ENCODE data around the gene OR52B4. TPM values are rescaled to one million over a fixed set of nuclear protein-coding genes. Genes with fewer than 3 reads are reported as not detected.
"Not testable (repeated sequence)": the region's sequence is repeated elsewhere in the genome, so short reads cannot be mapped to it uniquely, and the experiment has no call there.

The OR52B4 gene
- total RNA-seq, 2 experiments from 2014 or later, result not detected

GRCh38 chr11:4370166-4370565 is 2.0 kb upstream of the OR52B4 start:
- ChIA-PET POLR2A (interaction anchor here (0.6 kb wide), 1 partner anchor 562 kb away, joined by 3 read pairs; the partner anchor contains the start of gene PGAP2), CTCF (ENCODE audit: unreplicated experiment) (no interaction called here)
- Histone ChIP-seq H3K4me2 (ENCODE audit: low read length) (no peak overlapping the region), H4K20me1 (ENCODE audit: insufficient read depth, low read length) (no peaks in the 10 kb centered on the region), H3K9me3 (ENCODE audit: low read length) (no peaks in the 10 kb centered on the region), H2AFZ (ENCODE audit: low read length) (no peak overlapping the region), H3K27ac (ENCODE audit: low read depth, low read length, poor library complexity, severe bottlenecking) (no peak overlapping the region), H3K79me2 (ENCODE audit: insufficient read depth, low read depth, low read length) (no peaks in the 10 kb centered on the region), H3K4me1 (ENCODE audit: insufficient read depth, low read length, poor library complexity, severe bottlenecking) (no peaks in the 10 kb centered on the region), H3K9me2 (ENCODE audit: insufficient read depth, low read length) (no peaks in the 10 kb centered on the region), H3K4me3 (ENCODE audit: low read depth, low read length, poor library complexity, severe bottlenecking) (no peak overlapping the region), H3K36me3 (ENCODE audit: insufficient read depth, low read length) (no peaks in the 10 kb centered on the region)
- BruUV-seq (replicated peaks), result no TSS peak
- TF ChIP-seq EZH2phosphoT487 (IDR thresholded peaks at IDR 0.05; ENCODE audit: borderline replicate concordance, low read depth, low read length) (no peak), CTCF (conservative IDR thresholded peaks at IDR 0.05; ENCODE audit: low read length) (no peak)
- intact Hi-C loops (cut with micrococcal nuclease; ENCODE audit: unreplicated experiment), result no loop called here
- no peak for DNase-seq (ENCODE audit: low spot score)

- H3K9me3 ChIP-seq (ENCODE audit: low read length); H3K4me3 ChIP-seq (ENCODE audit: low read depth, low read length, poor library complexity, severe bottlenecking); POLR2A ChIA-PET; BruUV-seq (replicated peaks); intact Hi-C loops (cut with micrococcal nuclease; ENCODE audit: unreplicated experiment); H3K4me2 ChIP-seq (ENCODE audit: low read length); H3K79me2 ChIP-seq (ENCODE audit: insufficient read depth, low read depth, low read length); H3K36me3 ChIP-seq (ENCODE audit: insufficient read depth, low read length); CTCF ChIA-PET (ENCODE audit: unreplicated experiment); DNase-seq (ENCODE audit: low spot score); H3K27ac ChIP-seq (ENCODE audit: low read depth, low read length, poor library complexity, severe bottlenecking); H4K20me1 ChIP-seq (ENCODE audit: insufficient read depth, low read length); H2AFZ ChIP-seq (ENCODE audit: low read length); H3K9me2 ChIP-seq (ENCODE audit: insufficient read depth, low read length); H3K4me1 ChIP-seq (ENCODE audit: insufficient read depth, low read length, poor library complexity, severe bottlenecking): not testable (repeated sequence)
These were observed 20.0 kb downstream of the OR52B4 start for GRCh38 chr11:4348142-4348541.

- H4K20me1 ChIP-seq (ENCODE audit: insufficient read depth, low read length); CTCF ChIA-PET (ENCODE audit: unreplicated experiment); H3K4me3 ChIP-seq (ENCODE audit: low read depth, low read length, poor library complexity, severe bottlenecking); BruUV-seq (replicated peaks); H3K4me2 ChIP-seq (ENCODE audit: low read length); H2AFZ ChIP-seq (ENCODE audit: low read length); H3K36me3 ChIP-seq (ENCODE audit: insufficient read depth, low read length); intact Hi-C loops (cut with micrococcal nuclease; ENCODE audit: unreplicated experiment); POLR2A ChIA-PET; H3K79me2 ChIP-seq (ENCODE audit: insufficient read depth, low read depth, low read length); H3K4me1 ChIP-seq (ENCODE audit: insufficient read depth, low read length, poor library complexity, severe bottlenecking); DNase-seq (ENCODE audit: low spot score); H3K9me3 ChIP-seq (ENCODE audit: low read length); H3K9me2 ChIP-seq (ENCODE audit: insufficient read depth, low read length); H3K27ac ChIP-seq (ENCODE audit: low read depth, low read length, poor library complexity, severe bottlenecking): not testable (repeated sequence)
These were observed 22.8 kb downstream of the OR52B4 start for GRCh38 chr11:4345366-4345765.

GRCh38 chr11:4334356-4334755 is 33.8 kb downstream of the OR52B4 start:
- BruUV-seq (replicated peaks); H3K79me2 ChIP-seq (ENCODE audit: insufficient read depth, low read depth, low read length); CTCF ChIA-PET (ENCODE audit: unreplicated experiment): not testable (repeated sequence)

More at GRCh38 chr11:4334356-4334755, 33.8 kb downstream of the OR52B4 start:
- H3K9me2 ChIP-seq (ENCODE audit: insufficient read depth, low read length); H3K27ac ChIP-seq (ENCODE audit: low read depth, low read length, poor library complexity, severe bottlenecking); H3K4me3 ChIP-seq (ENCODE audit: low read depth, low read length, poor library complexity, severe bottlenecking); H3K4me1 ChIP-seq (ENCODE audit: insufficient read depth, low read length, poor library complexity, severe bottlenecking); H3K9me3 ChIP-seq (ENCODE audit: low read length); H4K20me1 ChIP-seq (ENCODE audit: insufficient read depth, low read length); POLR2A ChIA-PET; H2AFZ ChIP-seq (ENCODE audit: low read length); intact Hi-C loops (cut with micrococcal nuclease; ENCODE audit: unreplicated experiment); H3K4me2 ChIP-seq (ENCODE audit: low read length); DNase-seq (ENCODE audit: low spot score); H3K36me3 ChIP-seq (ENCODE audit: insufficient read depth, low read length): not testable (repeated sequence)

Other genes with a start within 250 kb of the OR52B4 start
- gene TRIM21, start 25.3 kb upstream of the OR52B4 start, total RNA-seq (2014; rRNA removed; shearing (Covaris generic)), result 11.3 and 12.9 TPM in 2 replicates
- 11.2 and 13.1 TPM in 2 replicates for gene TRIM21, start 25.3 kb upstream of the OR52B4 start, total RNA-seq (2022)
- gene OR52K2, start 80.9 kb upstream of the OR52B4 start, total RNA-seq (2014; rRNA removed; shearing (Covaris generic)), result not detected in 2 replicates
- not detected in 2 replicates for gene OR52K2, start 80.9 kb upstream of the OR52B4 start, total RNA-seq (2022)
- not detected in 2 replicates for gene OR52K1, start 114.3 kb upstream of the OR52B4 start, total RNA-seq (2014; rRNA removed; shearing (Covaris generic))
- gene OR52K1, start 114.3 kb upstream of the OR52B4 start, total RNA-seq (2022), result not detected in 2 replicates
- gene OR52M1, start 176.8 kb upstream of the OR52B4 start, total RNA-seq (2014; rRNA removed; shearing (Covaris generic)), result not detected in 2 replicates
- not detected in 2 replicates for gene OR52M1, start 176.8 kb upstream of the OR52B4 start, total RNA-seq (2022)
- not detected in 2 replicates for gene OR52I2, start 213.4 kb upstream of the OR52B4 start, total RNA-seq (2014; rRNA removed; shearing (Covaris generic))
- not detected in 2 replicates for gene OR52I2, start 213.4 kb upstream of the OR52B4 start, total RNA-seq (2022)
- not detected in 2 replicates for gene OR52I1, start 225.7 kb upstream of the OR52B4 start, total RNA-seq (2014; rRNA removed; shearing (Covaris generic))
- not detected in 2 replicates for gene OR52I1, start 225.7 kb upstream of the OR52B4 start, total RNA-seq (2022)
- 10.4 and 13.2 TPM in 2 replicates for gene TRIM68, start 239.8 kb upstream of the OR52B4 start, total RNA-seq (2014; rRNA removed; shearing (Covaris generic))
- gene TRIM68, start 239.8 kb upstream of the OR52B4 start, total RNA-seq (2022), result 11.9 and 15.8 TPM in 2 replicates

Measured in OCI-LY7 (cell line).